ENCODE data around the gene AOPEP.

Gene AOPEP

GRCh38 chr9:94861589-94862272, 135.2 kb downstream of the AOPEP start:
- H3K27me3 ChIP-seq (replicated peaks; ENCODE audit: insufficient read depth, low read length): no peaks in the 10 kb centered on the region
- peak overlapping the region; percentile 98 for H3K27ac ChIP-seq (ENCODE audit: low read length)
- no peaks in the 10 kb centered on the region for H3K9me3 ChIP-seq (replicated peaks; ENCODE audit: insufficient read depth, low read length)
- peaks cover 14% of the 10 kb centered on the region for H3F3A ChIP-seq (ENCODE audit: insufficient read depth, low read length)
- peak; percentile 14 for DNase-seq
- peak overlapping the region; percentile 47 for H3K9ac ChIP-seq (ENCODE audit: low read length)
- no peak overlapping the region for H3K4me3 ChIP-seq (ENCODE audit: low read length)
- H3K36me3 ChIP-seq (replicated peaks; ENCODE audit: insufficient read depth, low read length): no peaks in the 10 kb centered on the region
- no peak overlapping the region for H2AFZ ChIP-seq (ENCODE audit: low read length)
- peaks cover 9% of the 10 kb centered on the region for H3K79me2 ChIP-seq (ENCODE audit: low read length)
- H3K4me2 ChIP-seq (ENCODE audit: low read depth, low read length): peak overlapping the region; percentile 70
- H3K9me2 ChIP-seq (replicated peaks; ENCODE audit: insufficient read depth, low read length): no peaks in the 10 kb centered on the region
- H4K20me1 ChIP-seq (ENCODE audit: insufficient read depth, low read length): no peaks in the 10 kb centered on the region
- TF ChIP-seq EZH2phosphoT487 (IDR thresholded peaks at IDR 0.05; ENCODE audit: low read length): no peak
- no peak for TF ChIP-seq EZH2 (optimal IDR thresholded peaks at IDR 0.05; ENCODE audit: low read depth, low read length)
- TF ChIP-seq, protein P1, sequence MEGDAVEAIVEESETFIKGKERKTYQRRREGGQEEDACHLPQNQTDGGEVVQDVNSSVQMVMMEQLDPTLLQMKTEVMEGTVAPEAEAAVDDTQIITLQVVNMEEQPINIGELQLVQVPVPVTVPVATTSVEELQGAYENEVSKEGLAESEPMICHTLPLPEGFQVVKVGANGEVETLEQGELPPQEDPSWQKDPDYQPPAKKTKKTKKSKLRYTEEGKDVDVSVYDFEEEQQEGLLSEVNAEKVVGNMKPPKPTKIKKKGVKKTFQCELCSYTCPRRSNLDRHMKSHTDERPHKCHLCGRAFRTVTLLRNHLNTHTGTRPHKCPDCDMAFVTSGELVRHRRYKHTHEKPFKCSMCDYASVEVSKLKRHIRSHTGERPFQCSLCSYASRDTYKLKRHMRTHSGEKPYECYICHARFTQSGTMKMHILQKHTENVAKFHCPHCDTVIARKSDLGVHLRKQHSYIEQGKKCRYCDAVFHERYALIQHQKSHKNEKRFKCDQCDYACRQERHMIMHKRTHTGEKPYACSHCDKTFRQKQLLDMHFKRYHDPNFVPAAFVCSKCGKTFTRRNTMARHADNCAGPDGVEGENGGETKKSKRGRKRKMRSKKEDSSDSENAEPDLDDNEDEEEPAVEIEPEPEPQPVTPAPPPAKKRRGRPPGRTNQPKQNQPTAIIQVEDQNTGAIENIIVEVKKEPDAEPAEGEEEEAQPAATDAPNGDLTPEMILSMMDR (IDR thresholded peaks at IDR 0.05; ENCODE audit: low read length): no peak
- H3K4me1 ChIP-seq (ENCODE audit: low read length): peaks cover 28% of the 10 kb centered on the region

DNA sequence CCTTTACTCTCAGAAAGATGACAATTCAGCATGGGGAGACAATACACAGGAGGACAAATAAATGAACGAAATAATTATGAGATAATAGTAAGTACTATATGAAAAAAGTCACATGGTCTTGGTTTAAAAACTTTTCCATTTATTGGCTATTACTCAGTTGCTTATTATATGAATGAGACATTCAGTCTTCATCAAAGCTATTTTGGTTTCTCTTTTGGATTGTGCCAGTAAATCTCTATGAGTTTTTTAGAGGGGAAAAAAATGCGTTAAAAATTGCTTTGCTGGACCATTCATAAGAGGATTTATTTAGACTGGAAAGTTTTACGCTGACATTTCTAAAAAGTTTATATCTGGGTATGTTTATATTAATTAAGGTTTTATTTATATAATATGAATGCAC, 137.7 kb downstream of the AOPEP start:
- H3K4me1 ChIP-seq (ENCODE audit: low read length): peaks cover 28% of the 10 kb centered on the region
- H3K4me3 ChIP-seq (ENCODE audit: low read length): no peak overlapping the region
- H4K20me1 ChIP-seq (ENCODE audit: insufficient read depth, low read length): no peaks in the 10 kb centered on the region
- no peaks in the 10 kb centered on the region for H3K9me2 ChIP-seq (replicated peaks; ENCODE audit: insufficient read depth, low read length)
- no peak for DNase-seq
- no peak overlapping the region for H3K4me2 ChIP-seq (ENCODE audit: low read depth, low read length)
- H3K9ac ChIP-seq (ENCODE audit: low read length): no peak overlapping the region
- no peak for TF ChIP-seq EZH2 (optimal IDR thresholded peaks at IDR 0.05; ENCODE audit: low read depth, low read length)
- no peak for TF ChIP-seq EZH2phosphoT487 (IDR thresholded peaks at IDR 0.05; ENCODE audit: low read length)
- TF ChIP-seq, protein P1 (IDR thresholded peaks at IDR 0.05; ENCODE audit: low read length): no peak
- no peaks in the 10 kb centered on the region for H3K36me3 ChIP-seq (replicated peaks; ENCODE audit: insufficient read depth, low read length)
- H3F3A ChIP-seq (ENCODE audit: insufficient read depth, low read length): peaks cover 14% of the 10 kb centered on the region
- no peaks in the 10 kb centered on the region for H3K27me3 ChIP-seq (replicated peaks; ENCODE audit: insufficient read depth, low read length)
- no peak overlapping the region for H3K27ac ChIP-seq (ENCODE audit: low read length)
- H3K79me2 ChIP-seq (ENCODE audit: low read length): peaks cover 9% of the 10 kb centered on the region
- H3K9me3 ChIP-seq (replicated peaks; ENCODE audit: insufficient read depth, low read length): no peaks in the 10 kb centered on the region
- no peak overlapping the region for H2AFZ ChIP-seq (ENCODE audit: low read length)

GRCh38 chr9:94864862-94865509, 138.5 kb downstream of the AOPEP start:
- peaks cover 9% of the 10 kb centered on the region for H3K79me2 ChIP-seq (ENCODE audit: low read length)
- H3K9ac ChIP-seq (ENCODE audit: low read length): no peak overlapping the region
- H3K4me1 ChIP-seq (ENCODE audit: low read length): peaks cover 24% of the 10 kb centered on the region
- H3K4me2 ChIP-seq (ENCODE audit: low read depth, low read length): no peak overlapping the region
- H3F3A ChIP-seq (ENCODE audit: insufficient read depth, low read length): peaks cover 14% of the 10 kb centered on the region
- H3K9me3 ChIP-seq (replicated peaks; ENCODE audit: insufficient read depth, low read length): no peaks in the 10 kb centered on the region
- H3K27ac ChIP-seq (ENCODE audit: low read length): no peak overlapping the region
- no peak for DNase-seq
- H3K27me3 ChIP-seq (replicated peaks; ENCODE audit: insufficient read depth, low read length): no peaks in the 10 kb centered on the region
- TF ChIP-seq EZH2phosphoT487 (IDR thresholded peaks at IDR 0.05; ENCODE audit: low read length) (no peak), EZH2 (optimal IDR thresholded peaks at IDR 0.05; ENCODE audit: low read depth, low read length) (no peak)
- TF ChIP-seq, protein P1 (IDR thresholded peaks at IDR 0.05; ENCODE audit: low read length): no peak
- H3K4me3 ChIP-seq (ENCODE audit: low read length): no peak overlapping the region
- H3K9me2 ChIP-seq (replicated peaks; ENCODE audit: insufficient read depth, low read length): no peaks in the 10 kb centered on the region
- H3K36me3 ChIP-seq (replicated peaks; ENCODE audit: insufficient read depth, low read length): no peaks in the 10 kb centered on the region
- H4K20me1 ChIP-seq (ENCODE audit: insufficient read depth, low read length): no peaks in the 10 kb centered on the region
- no peak overlapping the region for H2AFZ ChIP-seq (ENCODE audit: low read length)

Data from MM.1S (cell line).